SK-N-MC (cell line): Measurements from ENCODE around the gene RCAN1.

ENCODE experiments used
- EZH2 ChIP-seq: fragments of 200-600 bp; sonication (generic); IDR thresholded peaks from one replicate; pipeline ENCODE4 v1.6.1; 2017; ENCODE audit warnings: antibody characterized with exemption
- FOXP2 ChIP-seq: optimal IDR thresholded peaks from 2 replicates; pipeline ENCODE3; 2011; ENCODE audit warnings: mild to moderate bottlenecking, moderate library complexity; ENCODE audit not compliant: insufficient read depth; ENCODE audit errors: extremely low read length, control extremely low read depth
- POLR2AphosphoS5 ChIP-seq: IDR thresholded peaks from 2 replicates; pipeline ENCODE4 v1.6.1; 2012; ENCODE audit warnings: mild to moderate bottlenecking, low read depth, low read length, borderline replicate concordance

DNA sequence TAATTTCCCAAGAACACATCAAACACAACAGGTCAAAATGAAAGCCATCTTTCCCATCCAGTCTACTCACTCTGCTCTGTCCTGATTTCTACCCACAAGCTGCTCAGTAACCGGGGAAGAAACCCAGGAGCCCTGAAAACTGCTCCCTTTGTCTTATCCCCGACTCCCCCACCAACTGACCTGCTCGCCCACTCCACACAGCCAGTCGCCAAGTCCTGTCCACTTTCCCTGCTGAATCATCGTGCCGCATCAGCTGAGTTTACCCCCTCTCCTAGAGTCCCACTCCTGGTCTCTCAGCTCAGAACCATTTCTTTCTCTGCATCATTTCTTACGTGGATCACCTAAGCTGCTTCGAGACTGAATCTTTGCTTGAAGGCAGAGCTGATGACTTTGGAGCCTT is 11.2 kb upstream of the RCAN1 start:
- TF ChIP-seq POLR2AphosphoS5 = no peak
- no peak for TF ChIP-seq EZH2
- no peak for TF ChIP-seq FOXP2
